COLO668 (cell line): ENCODE results near the gene KLHL4.
"Not testable (repeated sequence)": the region's sequence is repeated elsewhere in the genome, so short reads cannot be mapped to it uniquely, and the experiment has no call there.

Experiments used
- DNase-seq: peaks from one replicate; lab custom pipeline; 2025; ENCODE audit not compliant: unreplicated experiment; lab: John Stamatoyannopoulos, UW

The KLHL4 gene

DNA sequence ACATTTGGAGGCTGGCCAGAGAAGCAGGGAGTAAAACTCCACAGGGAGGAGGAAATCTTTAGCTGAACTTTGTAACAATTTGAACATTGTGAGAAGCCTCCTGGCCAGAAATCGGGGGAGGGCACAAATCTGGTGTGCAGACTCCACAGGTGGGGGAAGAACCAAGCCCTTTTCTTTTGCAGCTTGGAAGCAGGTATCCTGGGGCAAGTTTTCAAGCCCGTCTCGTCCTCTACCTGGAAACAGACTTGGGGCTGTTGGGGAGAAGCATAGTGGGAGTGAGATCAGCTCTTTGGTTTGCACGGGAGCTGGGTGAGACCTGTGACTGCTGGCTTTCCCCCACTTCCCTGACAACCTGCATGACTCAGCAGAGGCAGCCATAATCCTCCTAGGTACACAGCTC is 123.8 kb downstream of the KLHL4 start:
- not testable (repeated sequence) for DNase-seq

GRCh38 chrX:87661761-87662160 is 144.2 kb downstream of the KLHL4 start:
- no peak for DNase-seq

GRCh38 chrX:87663421-87663820 is 145.8 kb downstream of the KLHL4 start:
- no peak for DNase-seq

DNA sequence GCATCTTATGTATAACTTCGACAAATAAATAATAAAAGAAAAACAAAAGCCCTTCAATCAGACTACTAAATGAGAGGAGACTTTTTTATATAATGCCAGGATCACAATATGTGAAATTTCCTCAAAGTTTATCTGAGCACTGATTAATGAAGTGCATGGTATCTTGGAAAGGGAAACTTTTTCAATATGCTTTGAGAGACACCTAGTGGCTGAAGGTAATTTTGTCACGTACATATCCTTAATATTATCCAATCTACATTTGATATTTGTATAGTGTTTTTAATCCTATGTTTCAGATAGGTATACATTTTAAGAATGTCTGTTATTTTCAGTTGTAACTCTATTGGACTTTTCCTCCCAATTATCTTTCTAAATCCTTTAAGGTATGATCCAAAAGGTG is 146.8 kb downstream of the KLHL4 start:
- no peak for DNase-seq

DNA sequence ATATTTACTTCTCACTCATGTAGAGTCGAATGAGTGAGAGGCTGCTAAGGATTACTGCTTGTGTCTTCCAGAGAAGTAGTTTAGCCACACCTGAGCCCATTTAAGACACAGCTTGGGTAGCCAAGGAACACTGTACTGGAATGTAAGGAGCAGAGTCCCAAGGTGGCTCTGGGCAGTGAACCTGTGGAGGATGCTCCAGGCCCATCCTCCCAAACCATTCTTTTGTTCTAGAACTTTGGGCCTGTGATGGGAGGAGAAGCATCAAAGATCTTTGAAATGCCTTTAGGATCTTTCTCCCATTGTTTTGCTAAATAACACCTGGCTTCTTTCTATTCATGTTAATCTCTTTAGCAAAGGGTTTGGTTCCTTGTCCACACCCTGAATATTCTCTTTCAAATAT is 162.2 kb downstream of the KLHL4 start:
- no peak for DNase-seq

DNA sequence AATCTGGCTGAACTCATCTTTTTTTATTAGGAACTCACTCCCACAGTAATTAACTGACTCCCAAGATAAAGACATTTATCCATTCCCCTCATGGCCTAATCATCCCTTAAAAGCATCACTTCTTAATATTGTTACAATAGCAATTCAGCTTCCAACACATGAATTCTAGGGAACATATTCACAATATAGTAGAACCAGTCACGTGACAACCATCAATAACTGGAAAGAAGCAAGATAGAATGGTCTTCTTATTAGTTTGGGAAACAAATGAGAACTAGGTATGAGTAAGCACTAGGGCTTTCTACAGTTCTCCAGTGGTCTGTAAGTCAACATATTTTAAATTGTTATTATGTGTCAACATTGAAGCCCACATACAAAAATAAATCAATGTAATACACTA is 170.1 kb downstream of the KLHL4 start:
- no peak for DNase-seq

GRCh38 chrX:87688113-87688748 is 170.6 kb downstream of the KLHL4 start:
- DNase-seq: not testable (repeated sequence)

DNA sequence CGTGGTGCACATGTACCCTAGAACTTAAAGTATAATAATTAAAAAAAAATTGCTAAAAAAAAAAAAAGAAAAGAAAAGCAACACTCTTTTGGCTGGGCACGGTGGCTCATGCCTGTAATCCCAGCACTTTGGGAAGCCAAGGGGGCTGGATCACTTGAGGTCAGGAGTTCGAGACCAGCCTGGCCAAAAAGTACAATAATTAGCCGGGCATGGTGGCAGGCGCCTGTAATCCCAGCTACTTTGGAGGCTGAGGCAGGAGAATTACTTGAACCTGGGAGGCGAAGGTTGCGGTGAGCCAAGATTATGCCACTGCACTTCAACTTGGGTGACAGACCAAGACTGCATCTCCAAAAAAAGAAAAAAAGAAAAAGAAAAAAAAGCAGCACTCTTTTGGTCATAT is 171.6 kb downstream of the KLHL4 start:
- not testable (repeated sequence) for DNase-seq

- no peak for DNase-seq
Measured at GRCh38 chrX:87693204-87693603, 175.6 kb downstream of the KLHL4 start.

GRCh38 chrX:87697409-87697808 is 179.8 kb downstream of the KLHL4 start:
- DNase-seq: no peak

- DNase-seq: no peak
Measured at GRCh38 chrX:87702795-87703194, 185.2 kb downstream of the KLHL4 start.

DNA sequence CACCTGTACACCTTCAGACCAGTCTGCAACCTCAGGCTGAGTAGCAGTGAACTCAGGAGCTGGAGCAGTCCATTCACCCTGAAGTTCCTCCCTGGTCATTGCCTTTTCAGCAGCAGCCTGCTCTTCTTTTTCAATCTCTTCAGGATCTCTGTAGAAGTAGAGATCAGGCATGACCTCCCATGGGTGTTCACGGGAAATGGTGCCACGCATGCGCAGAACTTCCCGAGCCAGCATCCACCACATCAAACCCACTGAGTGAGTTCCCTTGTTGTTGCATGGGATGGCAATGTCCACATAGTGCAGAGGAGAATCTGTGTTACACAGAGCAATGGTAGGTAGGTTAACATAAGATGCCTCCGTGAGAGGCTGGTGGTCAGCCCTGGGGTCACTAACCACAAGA is 185.9 kb downstream of the KLHL4 start:
- DNase-seq: not testable (repeated sequence)

DNA sequence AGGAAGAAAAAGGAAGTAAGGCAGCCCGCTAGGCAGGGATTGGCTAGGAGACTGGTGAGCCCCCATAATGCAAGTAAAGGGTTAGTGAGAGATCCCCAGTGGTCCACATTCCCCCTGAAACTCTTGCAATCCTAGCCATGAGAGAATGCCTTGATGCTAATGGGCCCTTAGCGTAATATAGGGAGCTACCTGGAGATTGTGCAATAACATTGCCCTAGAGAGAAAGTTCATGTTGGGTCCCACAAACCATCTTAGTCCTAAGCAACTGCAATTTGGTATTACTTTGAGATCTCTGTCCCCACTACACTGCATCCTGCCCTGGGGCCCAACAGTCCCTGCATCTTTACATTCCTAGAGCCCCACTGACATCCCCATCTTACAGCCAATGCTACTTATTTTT is 188.5 kb downstream of the KLHL4 start:
- no peak for DNase-seq

GRCh38 chrX:87710580-87710979 is 193.0 kb downstream of the KLHL4 start:
- DNase-seq: no peak
